Glomerular visceral epithelial cell (primary cell): Measurements from ENCODE around the gene WDR55.
"Not testable (repeated sequence)": the region's sequence is repeated elsewhere in the genome, so short reads cannot be mapped to it uniquely, and the experiment has no call there.

ENCODE experiments used
- DNase-seq: peaks from one replicate; pipeline ENCODE4 v3.0.0-alpha.2; 2016; ENCODE audit errors: extremely low spot score

The WDR55 gene

GRCh38 chr5:140710899-140711552 lies 46.3 kb downstream of the WDR55 start:
- peak; percentile 99 for DNase-seq

DNA sequence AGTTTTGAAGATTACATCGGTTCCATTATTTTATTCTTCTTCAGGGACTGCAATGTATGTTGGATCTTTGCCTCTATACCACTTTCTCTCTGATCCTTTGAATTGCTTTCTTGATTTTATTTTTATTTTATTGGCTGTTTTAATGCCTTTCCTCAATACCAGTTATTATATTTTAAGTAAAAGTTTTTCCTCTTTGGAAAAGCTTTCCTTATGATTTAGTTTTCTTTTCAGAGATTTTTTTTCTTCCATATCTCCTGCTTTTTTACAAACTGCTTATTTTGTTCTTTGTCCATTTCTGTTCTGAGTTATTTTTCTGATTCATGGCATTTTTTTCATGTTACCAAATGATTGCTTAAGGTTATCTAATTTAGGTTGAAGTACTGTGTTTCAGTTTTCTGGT lies 47.1 kb downstream of the WDR55 start:
- DNase-seq: no peak

DNA sequence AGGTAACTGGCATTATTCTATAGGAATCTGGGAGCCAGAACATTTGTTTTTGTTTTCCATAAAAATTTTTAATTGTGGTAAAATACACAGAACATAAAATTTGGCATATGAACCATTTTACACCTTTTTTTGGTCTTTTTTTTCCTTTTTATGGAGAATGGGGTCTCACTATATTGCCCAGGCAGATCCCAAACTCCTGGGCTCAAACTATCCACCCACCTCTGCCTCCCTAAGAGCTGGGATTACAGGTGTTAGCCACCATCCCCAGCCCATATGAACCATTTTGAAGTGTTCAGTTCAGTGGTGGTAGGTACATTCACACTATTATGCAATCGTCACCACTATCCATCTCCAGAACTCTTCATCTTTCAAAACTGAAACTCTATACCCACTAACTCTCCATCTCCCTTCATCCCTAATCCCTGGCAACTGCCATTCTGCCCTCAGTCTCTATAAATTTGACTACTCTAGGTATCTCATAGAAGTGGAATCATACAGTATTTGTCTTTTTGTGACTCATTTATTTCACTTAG lies 48.9 kb downstream of the WDR55 start:
- no peak for DNase-seq

- not testable (repeated sequence) for DNase-seq
Measured at GRCh38 chr5:140716238-140716637, 51.5 kb downstream of the WDR55 start.

DNA sequence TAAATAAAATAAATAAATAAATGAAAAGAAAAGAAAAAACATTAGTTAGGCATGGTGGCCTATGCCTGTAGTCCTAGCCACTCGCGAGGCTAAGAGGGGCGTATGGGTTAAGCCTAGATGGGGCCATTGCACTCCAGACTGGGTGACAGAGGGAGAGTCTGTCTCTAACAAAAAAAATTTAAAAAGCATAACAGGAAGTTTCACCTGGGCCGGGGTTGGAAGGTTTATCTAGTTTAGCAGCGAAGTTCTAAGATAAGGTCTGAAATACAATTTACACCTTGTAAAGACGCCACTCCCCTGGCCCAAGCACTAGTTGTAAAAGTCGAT lies 53.5 kb downstream of the WDR55 start:
- no peak for DNase-seq

- not testable (repeated sequence) for DNase-seq
Measured at GRCh38 chr5:140720738-140721137, 56.0 kb downstream of the WDR55 start.

DNA sequence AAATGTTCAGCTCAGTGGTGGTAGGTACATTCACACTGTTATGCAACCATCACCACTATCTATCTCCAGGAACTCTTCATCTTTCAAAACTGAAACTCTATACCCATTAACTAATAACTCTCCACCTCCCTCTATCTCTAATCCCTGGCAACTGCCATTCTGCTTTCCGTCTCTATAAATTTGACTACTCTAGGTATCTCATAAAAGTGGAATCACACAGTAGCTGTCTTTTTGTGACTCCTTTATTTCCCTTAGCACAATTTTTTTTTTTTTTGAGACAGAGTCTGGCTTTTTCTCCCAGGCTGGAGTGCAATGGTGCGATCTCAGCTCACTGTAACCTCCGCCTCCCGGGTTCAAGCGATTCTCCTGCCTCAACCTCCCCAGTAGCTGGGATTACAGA lies 56.7 kb downstream of the WDR55 start:
- DNase-seq: not testable (repeated sequence)
